ENCODE data around the gene PLEKHG2.

PLEKHG2 gene

DNA sequence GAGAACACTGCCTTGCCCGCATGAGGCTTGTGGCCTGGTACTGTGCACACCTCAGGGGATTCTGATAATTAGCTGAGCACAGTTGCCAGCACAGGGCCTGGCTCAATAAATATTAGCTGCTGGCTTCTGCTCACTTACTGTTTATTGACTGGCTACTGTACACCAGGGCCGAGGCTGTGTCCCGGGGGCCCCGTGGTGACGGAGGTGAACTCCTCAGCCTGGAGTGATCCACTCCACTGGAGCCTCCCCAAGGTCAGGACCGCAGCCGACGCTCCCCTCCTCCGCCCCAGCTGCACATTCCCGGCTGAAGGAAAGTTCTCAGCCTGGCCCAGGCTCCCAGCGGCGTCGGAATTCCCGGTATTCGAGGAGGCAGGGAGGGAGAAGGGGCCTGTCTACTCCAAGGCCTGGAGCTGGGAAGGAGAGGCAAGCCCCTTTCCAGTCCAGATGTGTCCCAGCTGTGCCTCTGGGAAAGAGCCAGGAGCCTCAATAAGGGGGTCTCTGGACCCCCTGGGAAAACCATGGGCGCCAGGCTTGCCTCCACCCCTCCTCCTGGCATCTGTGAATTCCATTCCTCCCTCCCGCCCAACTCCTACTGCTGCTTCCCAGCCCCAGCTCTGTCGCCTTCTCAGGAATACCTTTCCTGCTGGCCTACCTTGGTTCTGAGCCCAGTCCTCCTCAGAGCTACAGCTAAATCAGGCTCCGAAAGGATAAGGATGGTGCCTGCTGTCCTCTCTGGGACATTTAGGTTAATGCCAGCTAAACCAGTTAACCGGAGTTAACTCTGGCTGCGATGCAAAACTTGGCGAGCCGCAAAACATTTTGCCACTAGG lies 16.0 kb downstream of the PLEKHG2 start:
- Histone ChIP-seq H3K9ac (ENCODE audit: low read depth, low read length) (peak overlapping the region; percentile 52), H3K4me2 (ENCODE audit: low read length) (peak overlapping the region; percentile 62), H3K27me3 (ENCODE audit: control insufficient read depth, insufficient read depth, low read length) (no peaks in the 10 kb centered on the region), H3K4me3 (ENCODE audit: low read length) (peak overlapping the region; percentile 35), H3K36me3 (ENCODE audit: insufficient read depth, low read length) (peaks cover 37% of the 10 kb centered on the region), H3K4me1 (ENCODE audit: control insufficient read depth, insufficient read depth, low read length) (peaks cover 19% of the 10 kb centered on the region), H3K9me3 (replicated peaks; ENCODE audit: low read length) (no peaks in the 10 kb centered on the region)

- Histone ChIP-seq H3K9me3 (replicated peaks; ENCODE audit: low read length) (no peaks in the 10 kb centered on the region), H3K4me3 (ENCODE audit: low read length) (no peak overlapping the region), H3K4me1 (ENCODE audit: control insufficient read depth, insufficient read depth, low read length) (peaks cover 34% of the 10 kb centered on the region), H3K27me3 (ENCODE audit: control insufficient read depth, insufficient read depth, low read length) (no peaks in the 10 kb centered on the region), H3K4me2 (ENCODE audit: low read length) (peak overlapping the region; percentile 11), H3K9ac (ENCODE audit: low read depth, low read length) (peak overlapping the region; percentile 41), H3K36me3 (ENCODE audit: insufficient read depth, low read length) (peaks cover 33% of the 10 kb centered on the region)
These were observed 18.5 kb downstream of the PLEKHG2 start for GRCh38 chr19:39430675-39431593.

- Histone ChIP-seq H3K4me2 (ENCODE audit: low read length) (no peak overlapping the region), H3K27me3 (ENCODE audit: control insufficient read depth, insufficient read depth, low read length) (no peaks in the 10 kb centered on the region), H3K4me1 (ENCODE audit: control insufficient read depth, insufficient read depth, low read length) (peaks cover 41% of the 10 kb centered on the region), H3K36me3 (ENCODE audit: insufficient read depth, low read length) (peaks cover 33% of the 10 kb centered on the region), H3K4me3 (ENCODE audit: low read length) (no peak overlapping the region), H3K9ac (ENCODE audit: low read depth, low read length) (no peak overlapping the region), H3K9me3 (replicated peaks; ENCODE audit: low read length) (no peaks in the 10 kb centered on the region)
These were observed 20.2 kb downstream of the PLEKHG2 start for GRCh38 chr19:39432677-39433025.

DNA sequence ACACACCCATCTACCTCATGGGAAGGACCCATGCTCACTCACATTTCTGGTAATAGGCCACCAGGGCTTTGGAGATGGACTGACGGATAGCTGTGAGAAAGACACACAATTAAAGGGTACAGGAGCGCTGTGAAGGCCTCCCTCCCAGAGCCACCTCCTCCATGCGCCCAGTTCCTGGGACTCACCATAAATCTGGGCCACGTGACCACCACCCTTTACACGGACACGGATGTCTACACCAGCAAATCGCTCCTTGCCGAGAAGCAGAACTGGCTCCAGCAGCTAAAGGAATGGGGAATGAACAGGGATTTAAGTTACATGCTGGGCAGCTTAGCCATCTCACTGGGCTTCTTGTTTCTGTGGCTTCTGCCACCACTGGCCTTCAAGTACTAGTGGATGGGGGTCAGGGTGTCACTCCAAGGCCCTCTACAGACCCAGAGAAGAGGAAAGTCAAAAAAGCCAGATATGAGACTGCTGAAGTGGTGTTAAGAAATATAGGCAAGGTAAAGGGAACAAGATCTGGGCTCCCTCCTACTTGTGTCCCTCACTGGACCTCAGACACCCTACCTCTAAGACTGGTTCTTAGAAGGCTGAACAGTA lies 21.1 kb downstream of the PLEKHG2 start:
- H3K4me1 ChIP-seq (ENCODE audit: control insufficient read depth, insufficient read depth, low read length): peaks cover 35% of the 10 kb centered on the region
- no peak overlapping the region for H3K4me3 ChIP-seq (ENCODE audit: low read length)
- no peaks in the 10 kb centered on the region for H3K9me3 ChIP-seq (replicated peaks; ENCODE audit: low read length)
- peak overlapping the region; percentile 90 for H3K4me2 ChIP-seq (ENCODE audit: low read length)
- H3K9ac ChIP-seq (ENCODE audit: low read depth, low read length): peak overlapping the region; percentile 99
- H3K27me3 ChIP-seq (ENCODE audit: control insufficient read depth, insufficient read depth, low read length): no peaks in the 10 kb centered on the region
- peaks cover 33% of the 10 kb centered on the region for H3K36me3 ChIP-seq (ENCODE audit: insufficient read depth, low read length)

DNA sequence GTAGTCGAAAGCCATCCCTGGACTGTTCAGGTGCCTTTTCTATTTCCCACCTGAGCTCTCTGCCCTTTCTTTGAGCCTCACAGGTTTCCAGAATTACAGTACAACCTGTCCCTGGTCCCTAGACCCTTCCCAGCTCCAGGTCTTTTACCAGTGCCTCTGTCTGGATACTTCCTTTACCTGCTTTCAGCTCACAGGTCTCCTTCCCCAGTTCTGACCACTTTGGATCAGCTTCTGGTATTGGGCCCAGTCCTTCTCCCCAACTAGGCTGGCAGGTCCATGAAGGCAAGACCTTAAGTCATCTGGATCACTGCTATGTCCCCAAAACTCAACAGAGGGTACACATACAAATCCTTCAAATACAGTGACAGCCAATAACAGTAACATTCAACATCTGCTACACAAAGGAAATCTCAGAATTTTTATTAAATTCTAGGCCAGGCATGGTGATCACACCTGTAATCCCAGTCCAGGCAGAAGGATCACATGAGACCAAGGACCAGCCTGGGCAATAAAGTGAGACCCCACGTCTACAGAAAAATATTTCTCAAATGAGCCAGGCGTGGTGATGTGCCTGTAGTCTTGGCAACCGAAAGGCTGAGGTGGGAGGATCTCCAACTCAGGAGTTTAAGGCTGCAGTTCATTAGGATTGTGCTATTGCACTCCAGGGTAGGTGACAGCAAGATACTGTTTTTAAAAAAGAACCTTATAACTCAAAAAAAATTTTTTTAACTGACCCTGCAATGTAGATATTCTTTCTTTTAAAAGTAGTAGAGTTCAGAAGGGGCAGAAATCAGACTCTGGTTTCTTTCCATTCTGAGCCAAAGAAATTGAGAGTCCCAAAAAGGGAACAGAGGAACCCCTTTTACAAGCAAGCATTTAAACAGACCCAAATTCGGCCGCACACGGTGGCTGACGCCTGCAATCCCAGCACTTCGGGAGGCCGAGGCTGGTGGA lies 21.9 kb downstream of the PLEKHG2 start:
- H3K36me3 ChIP-seq (ENCODE audit: insufficient read depth, low read length): peaks cover 33% of the 10 kb centered on the region
- peak overlapping the region; percentile 99 for H3K9ac ChIP-seq (ENCODE audit: low read depth, low read length)
- no peaks in the 10 kb centered on the region for H3K9me3 ChIP-seq (replicated peaks; ENCODE audit: low read length)
- H3K27me3 ChIP-seq (ENCODE audit: control insufficient read depth, insufficient read depth, low read length): no peaks in the 10 kb centered on the region
- peak overlapping the region; percentile 90 for H3K4me3 ChIP-seq (ENCODE audit: low read length)
- H3K4me2 ChIP-seq (ENCODE audit: low read length): peak overlapping the region; percentile 90
- H3K4me1 ChIP-seq (ENCODE audit: control insufficient read depth, insufficient read depth, low read length): peaks cover 29% of the 10 kb centered on the region

DNA sequence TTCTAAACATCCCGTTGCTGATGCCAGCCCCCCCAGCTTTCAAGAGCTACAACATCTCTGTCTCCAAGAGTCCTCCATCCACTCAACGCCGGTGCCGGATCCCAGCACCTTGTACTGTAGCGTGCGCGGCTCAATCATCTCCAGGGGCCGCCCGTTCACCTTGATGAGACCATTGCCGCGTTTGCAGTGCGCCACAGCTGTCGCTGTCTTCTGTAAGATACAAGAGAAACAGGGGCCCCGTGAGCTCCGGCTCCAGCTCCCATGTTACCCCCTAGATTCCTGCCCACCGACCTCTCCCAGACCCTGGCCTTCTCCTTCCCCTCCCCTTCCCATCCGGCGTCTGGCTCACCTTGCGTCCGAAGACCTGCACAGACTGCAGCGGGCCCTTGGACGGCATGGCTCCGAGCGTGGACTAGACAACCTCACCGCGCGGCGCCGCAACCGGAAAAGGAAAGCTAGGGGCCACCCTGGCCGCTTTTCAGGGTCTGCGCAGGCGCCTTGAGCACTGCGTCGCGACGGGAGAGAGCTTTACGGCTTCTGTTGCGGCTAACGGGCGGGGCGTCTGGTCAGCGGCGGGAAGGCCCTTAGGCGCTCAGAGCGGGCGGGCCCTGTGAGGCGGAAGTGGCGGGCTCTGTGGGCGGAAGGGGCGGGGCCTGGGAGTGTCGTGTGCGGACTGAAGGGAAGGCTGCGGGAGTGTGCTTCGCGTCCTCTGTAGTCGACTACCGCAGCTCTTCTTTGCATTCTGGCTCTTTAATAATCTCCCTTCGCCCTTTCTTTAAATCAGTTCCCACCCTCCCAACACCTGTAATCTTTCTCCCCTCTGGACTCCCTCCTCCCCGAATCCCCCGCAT lies 23.3 kb downstream of the PLEKHG2 start, which contains the start of gene RPS16:
Gene RPS16, minus strand, starts transcription at position 451 of the 851 bp plus-strand sequence. Its CDS starts 54 bp downstream, at position 397.
- Histone ChIP-seq H3K9ac (ENCODE audit: low read depth, low read length) (peak within 1 kb of the TSS; percentile 99), H3K4me3 (ENCODE audit: low read length) (peak within 1 kb of the TSS; percentile 90), H3K27me3 (ENCODE audit: control insufficient read depth, insufficient read depth, low read length) (no peaks in the 10 kb centered on the region), H3K4me1 (ENCODE audit: control insufficient read depth, insufficient read depth, low read length) (peaks cover 29% of the 10 kb centered on the region), H3K4me2 (ENCODE audit: low read length) (peak within 1 kb of the TSS; percentile 91), H3K36me3 (ENCODE audit: insufficient read depth, low read length) (peaks cover 33% of the 10 kb centered on the region), H3K9me3 (replicated peaks; ENCODE audit: low read length) (no peaks in the 10 kb centered on the region)

GRCh38 chr19:39436350-39436716 lies 23.9 kb downstream of the PLEKHG2 start:
- H3K4me1 ChIP-seq (ENCODE audit: control insufficient read depth, insufficient read depth, low read length): peaks cover 24% of the 10 kb centered on the region

GRCh38 chr19:39438270-39438934 lies 25.9 kb downstream of the PLEKHG2 start:
- Histone ChIP-seq H3K27me3 (ENCODE audit: control insufficient read depth, insufficient read depth, low read length) (no peaks in the 10 kb centered on the region), H3K4me1 (ENCODE audit: control insufficient read depth, insufficient read depth, low read length) (peaks cover 23% of the 10 kb centered on the region), H3K9ac (ENCODE audit: low read depth, low read length) (no peak overlapping the region), H3K36me3 (ENCODE audit: insufficient read depth, low read length) (peaks cover 20% of the 10 kb centered on the region), H3K9me3 (replicated peaks; ENCODE audit: low read length) (no peaks in the 10 kb centered on the region), H3K4me3 (ENCODE audit: low read length) (no peak overlapping the region), H3K4me2 (ENCODE audit: low read length) (no peak overlapping the region)

More at GRCh38 chr19:39436350-39436716, 23.9 kb downstream of the PLEKHG2 start:
- Histone ChIP-seq H3K4me3 (ENCODE audit: low read length) (peak overlapping the region; percentile 90), H3K36me3 (ENCODE audit: insufficient read depth, low read length) (peaks cover 33% of the 10 kb centered on the region), H3K9me3 (replicated peaks; ENCODE audit: low read length) (no peaks in the 10 kb centered on the region), H3K4me2 (ENCODE audit: low read length) (peak overlapping the region; percentile 91), H3K9ac (ENCODE audit: low read depth, low read length) (peak overlapping the region; percentile 92), H3K27me3 (ENCODE audit: control insufficient read depth, insufficient read depth, low read length) (no peaks in the 10 kb centered on the region)

DNA sequence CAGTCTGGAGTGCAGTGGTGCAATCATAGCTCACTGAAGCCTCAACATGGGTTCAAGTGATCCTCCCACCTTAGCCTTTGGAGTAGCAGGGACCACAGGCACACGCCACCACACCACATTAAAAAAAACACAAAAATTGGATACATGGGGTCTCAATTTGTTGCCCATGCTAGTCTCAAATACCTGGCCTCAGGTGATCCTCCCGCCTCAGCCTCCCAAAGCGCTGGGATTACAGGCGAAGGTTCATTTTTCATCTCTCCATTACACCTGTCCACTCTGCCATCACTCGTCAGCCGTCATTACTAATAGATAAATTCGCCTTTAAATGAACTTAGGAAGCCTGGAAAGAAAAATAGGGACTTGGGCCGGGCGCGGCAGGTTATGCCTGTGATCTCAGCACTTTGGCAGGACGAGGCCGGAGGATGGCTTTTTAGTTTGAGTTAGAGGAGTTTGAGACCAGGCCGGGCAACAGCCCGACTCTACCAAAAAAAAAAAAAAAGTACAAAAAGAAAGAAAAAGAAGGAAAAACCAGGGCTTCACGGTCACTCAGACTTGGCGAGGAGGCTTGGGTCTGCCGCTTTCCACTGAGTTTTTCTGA lies 32.2 kb downstream of the PLEKHG2 start:
- peak overlapping the region; percentile 87 for H3K4me3 ChIP-seq (ENCODE audit: low read length)
- peak overlapping the region; percentile 91 for H3K4me2 ChIP-seq (ENCODE audit: low read length)
- H3K27me3 ChIP-seq (ENCODE audit: control insufficient read depth, insufficient read depth, low read length): no peaks in the 10 kb centered on the region
- H3K9ac ChIP-seq (ENCODE audit: low read depth, low read length): peak overlapping the region; percentile 99
- H3K36me3 ChIP-seq (ENCODE audit: insufficient read depth, low read length): peaks cover 13% of the 10 kb centered on the region
- H3K9me3 ChIP-seq (replicated peaks; ENCODE audit: low read length): no peaks in the 10 kb centered on the region
- peaks cover 26% of the 10 kb centered on the region for H3K4me1 ChIP-seq (ENCODE audit: control insufficient read depth, insufficient read depth, low read length)
